ENCODE measurements around the gene OCA2.

OCA2 gene

GRCh38 chr15:27993996-27994780 is 104.9 kb downstream of the OCA2 start:
- Histone ChIP-seq H3K27me3 (ENCODE audit: low read depth, low read length) (no peaks in the 10 kb centered on the region), H3K79me2 (ENCODE audit: low read length) (no peaks in the 10 kb centered on the region), H3K4me1 (ENCODE audit: low read length) (no peaks in the 10 kb centered on the region), H3K4me2 (ENCODE audit: low read length) (no peak overlapping the region), H3K9ac (ENCODE audit: low read length) (no peak overlapping the region), H4K20me1 (ENCODE audit: insufficient read depth, low read length) (no peaks in the 10 kb centered on the region), H3K27ac (ENCODE audit: low read length) (no peak overlapping the region), H2AFZ (ENCODE audit: low read depth, low read length) (no peak overlapping the region), H3K36me3 (replicated peaks; ENCODE audit: low read depth, low read length) (no peaks in the 10 kb centered on the region), H3K4me3 (ENCODE audit: low read length) (no peak overlapping the region), H3K9me3 (ENCODE audit: insufficient read depth, low read length) (no peaks in the 10 kb centered on the region)
- TF ChIP-seq EZH2phosphoT487 (IDR thresholded peaks at IDR 0.05; ENCODE audit: low read depth) (no peak), CTCF (IDR thresholded peaks at IDR 0.05; ENCODE audit: low read depth, low read length) (no peak)

GRCh38 chr15:27993544-27993943 is 105.6 kb downstream of the OCA2 start:
- no peak overlapping the region for H3K9ac ChIP-seq (ENCODE audit: low read length)
- H3K79me2 ChIP-seq (ENCODE audit: low read length), result no peaks in the 10 kb centered on the region
- no peak overlapping the region for H3K4me2 ChIP-seq (ENCODE audit: low read length)
- H3K4me3 ChIP-seq (ENCODE audit: low read length), result no peak overlapping the region
- no peaks in the 10 kb centered on the region for H3K27me3 ChIP-seq (ENCODE audit: low read depth, low read length)
- H3K4me1 ChIP-seq (ENCODE audit: low read length), result no peaks in the 10 kb centered on the region
- no peaks in the 10 kb centered on the region for H3K36me3 ChIP-seq (replicated peaks; ENCODE audit: low read depth, low read length)
- no peaks in the 10 kb centered on the region for H4K20me1 ChIP-seq (ENCODE audit: insufficient read depth, low read length)
- H3K9me3 ChIP-seq (ENCODE audit: insufficient read depth, low read length), result no peaks in the 10 kb centered on the region
- TF ChIP-seq CTCF (IDR thresholded peaks at IDR 0.05; ENCODE audit: low read depth, low read length) (no peak), EZH2phosphoT487 (IDR thresholded peaks at IDR 0.05; ENCODE audit: low read depth) (no peak)
- no peak overlapping the region for H2AFZ ChIP-seq (ENCODE audit: low read depth, low read length)
- no peak overlapping the region for H3K27ac ChIP-seq (ENCODE audit: low read length)

GRCh38 chr15:27990521-27991515 is 108.3 kb downstream of the OCA2 start:
- no peaks in the 10 kb centered on the region for H3K27me3 ChIP-seq (ENCODE audit: low read depth, low read length)
- no peak overlapping the region for H3K4me3 ChIP-seq (ENCODE audit: low read length)
- no peak overlapping the region for H3K27ac ChIP-seq (ENCODE audit: low read length)
- no peaks in the 10 kb centered on the region for H3K9me3 ChIP-seq (ENCODE audit: insufficient read depth, low read length)
- H3K4me2 ChIP-seq (ENCODE audit: low read length), result no peak overlapping the region
- no peak for TF ChIP-seq EZH2phosphoT487 (IDR thresholded peaks at IDR 0.05; ENCODE audit: low read depth)
- no peak for TF ChIP-seq CTCF (IDR thresholded peaks at IDR 0.05; ENCODE audit: low read depth, low read length)
- no peak overlapping the region for H2AFZ ChIP-seq (ENCODE audit: low read depth, low read length)
- H3K4me1 ChIP-seq (ENCODE audit: low read length), result no peaks in the 10 kb centered on the region
- H3K9ac ChIP-seq (ENCODE audit: low read length), result no peak overlapping the region
- no peaks in the 10 kb centered on the region for H4K20me1 ChIP-seq (ENCODE audit: insufficient read depth, low read length)
- H3K79me2 ChIP-seq (ENCODE audit: low read length), result no peaks in the 10 kb centered on the region
- no peaks in the 10 kb centered on the region for H3K36me3 ChIP-seq (replicated peaks; ENCODE audit: low read depth, low read length)

- Histone ChIP-seq H3K36me3 (replicated peaks; ENCODE audit: low read depth, low read length) (no peaks in the 10 kb centered on the region), H3K4me3 (ENCODE audit: low read length) (no peak overlapping the region), H3K27ac (ENCODE audit: low read length) (no peak overlapping the region), H4K20me1 (ENCODE audit: insufficient read depth, low read length) (no peaks in the 10 kb centered on the region), H3K79me2 (ENCODE audit: low read length) (no peaks in the 10 kb centered on the region), H3K4me1 (ENCODE audit: low read length) (no peaks in the 10 kb centered on the region), H3K4me2 (ENCODE audit: low read length) (no peak overlapping the region), H2AFZ (ENCODE audit: low read depth, low read length) (no peak overlapping the region), H3K9ac (ENCODE audit: low read length) (no peak overlapping the region), H3K27me3 (ENCODE audit: low read depth, low read length) (no peaks in the 10 kb centered on the region), H3K9me3 (ENCODE audit: insufficient read depth, low read length) (no peaks in the 10 kb centered on the region)
- TF ChIP-seq CTCF (IDR thresholded peaks at IDR 0.05; ENCODE audit: low read depth, low read length) (no peak), EZH2phosphoT487 (IDR thresholded peaks at IDR 0.05; ENCODE audit: low read depth) (no peak)
Measured at GRCh38 chr15:27989838-27990237, 109.3 kb downstream of the OCA2 start.
